ENCODE results near the gene RPS28. TPM values are rescaled to one million over a fixed set of nuclear protein-coding genes. Genes with fewer than 3 reads are reported as not detected.
"Not testable (repeated sequence)": the region's sequence is repeated elsewhere in the genome, so short reads cannot be mapped to it uniquely, and the experiment has no call there.

Gene RPS28
- total RNA-seq, 4 donors from 2014 or later, result 267 to 710 (median 400) TPM

- H3K4me1 ChIP-seq, result peaks cover 7 to 51% (median 13%) of the 10 kb centered on the region in 3 donors
- DNase-seq, result no peak
- TF ChIP-seq, protein P1, sequence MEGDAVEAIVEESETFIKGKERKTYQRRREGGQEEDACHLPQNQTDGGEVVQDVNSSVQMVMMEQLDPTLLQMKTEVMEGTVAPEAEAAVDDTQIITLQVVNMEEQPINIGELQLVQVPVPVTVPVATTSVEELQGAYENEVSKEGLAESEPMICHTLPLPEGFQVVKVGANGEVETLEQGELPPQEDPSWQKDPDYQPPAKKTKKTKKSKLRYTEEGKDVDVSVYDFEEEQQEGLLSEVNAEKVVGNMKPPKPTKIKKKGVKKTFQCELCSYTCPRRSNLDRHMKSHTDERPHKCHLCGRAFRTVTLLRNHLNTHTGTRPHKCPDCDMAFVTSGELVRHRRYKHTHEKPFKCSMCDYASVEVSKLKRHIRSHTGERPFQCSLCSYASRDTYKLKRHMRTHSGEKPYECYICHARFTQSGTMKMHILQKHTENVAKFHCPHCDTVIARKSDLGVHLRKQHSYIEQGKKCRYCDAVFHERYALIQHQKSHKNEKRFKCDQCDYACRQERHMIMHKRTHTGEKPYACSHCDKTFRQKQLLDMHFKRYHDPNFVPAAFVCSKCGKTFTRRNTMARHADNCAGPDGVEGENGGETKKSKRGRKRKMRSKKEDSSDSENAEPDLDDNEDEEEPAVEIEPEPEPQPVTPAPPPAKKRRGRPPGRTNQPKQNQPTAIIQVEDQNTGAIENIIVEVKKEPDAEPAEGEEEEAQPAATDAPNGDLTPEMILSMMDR (IDR thresholded peaks at IDR 0.05), result no peak
- 25% methylated on average over 5 to 8 of the region's 10 CpGs for WGBS, 2 donors
- no peaks in the 10 kb centered on the region for H3K36me3 ChIP-seq
- no peaks in the 10 kb centered on the region for H3K9me3 ChIP-seq
- H3K4me3 ChIP-seq, result peak overlapping the region in 1 of 4 donors; percentile 8
- intact Hi-C loops (cut with DNase I), result loop anchor here (5.0 to 10.0 kb wide), 2 partner anchors 45 to 233 kb away; no protein-coding TSS in a partner anchor
- no peak overlapping the region for H3K27ac ChIP-seq
- H3K27me3 ChIP-seq, result peaks cover 0 to 29% (median 0%) of the 10 kb centered on the region in 4 donors
Observed at GRCh38 chr19:8352134-8352827, 31.0 kb downstream of the RPS28 start.

- H3K27ac ChIP-seq, H3K36me3 ChIP-seq, DNase-seq, H3K9me3 ChIP-seq: not testable (repeated sequence)
- H3K4me3 ChIP-seq, result peak overlapping the region in 1 of 4 donors; percentile 8
- H3K27me3 ChIP-seq, result peaks cover 0 to 29% (median 0%) of the 10 kb centered on the region in 4 donors
- WGBS, 2 donors, result 22 to 26% methylated on average over 4 to 5 of the region's 5 CpGs
- intact Hi-C loops (cut with DNase I), result loop anchor here (5.0 to 10.0 kb wide), 2 partner anchors 44 to 232 kb away; no protein-coding TSS in a partner anchor
- H3K4me1 ChIP-seq, result peaks cover 7 to 48% (median 13%) of the 10 kb centered on the region in 3 donors
Observed at GRCh38 chr19:8352845-8353244, 31.5 kb downstream of the RPS28 start.

DNA sequence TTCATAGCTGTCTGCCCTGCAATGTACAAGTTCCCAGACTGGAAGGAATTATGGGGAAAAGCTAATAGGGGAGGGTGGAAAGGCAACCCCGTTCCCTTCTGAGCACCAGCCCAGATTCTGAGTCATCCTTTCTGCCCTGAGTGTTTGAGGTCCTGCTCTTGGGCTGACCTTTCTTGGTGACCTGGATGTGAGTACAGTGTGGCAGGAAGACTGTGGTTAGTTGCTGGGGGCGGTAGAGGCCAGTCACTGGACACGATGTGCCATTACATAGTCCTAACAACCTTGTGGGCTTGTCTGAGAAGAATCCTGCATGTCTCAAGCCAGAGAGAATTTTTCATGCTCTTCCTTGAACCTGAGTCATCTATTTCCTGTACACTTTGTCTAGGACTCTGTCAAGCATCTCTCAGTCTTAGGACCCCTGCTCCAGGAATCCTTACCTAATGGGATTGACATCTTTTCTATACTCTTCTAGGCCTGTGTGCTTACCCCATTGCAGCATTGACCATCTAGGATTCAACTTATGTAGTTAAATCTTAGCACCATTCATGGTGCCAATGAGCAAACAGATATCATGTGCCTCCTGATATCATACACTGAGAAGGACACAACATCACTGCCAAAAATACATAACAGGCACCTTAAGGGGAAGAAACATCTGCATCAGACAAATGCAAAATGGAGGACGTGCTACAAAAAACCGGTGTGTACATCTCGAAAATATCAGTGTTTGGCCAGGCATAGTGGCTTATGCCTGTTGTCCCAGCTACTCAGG is 34.5 kb downstream of the RPS28 start:
- WGBS, 2 donors, result 50 to 60% methylated on average over 6 of the region's 6 CpGs
- Histone ChIP-seq H3K4me3 (no peak overlapping the region), H3K4me1 (peaks cover 7 to 42% (median 13%) of the 10 kb centered on the region in 3 donors), H3K36me3 (no peaks in the 10 kb centered on the region), H3K9me3 (no peaks in the 10 kb centered on the region), H3K27ac (peak overlapping the region in 3 of 4 donors; percentile 6 to 15 (median 13)), H3K27me3 (peaks cover 0 to 29% (median 0%) of the 10 kb centered on the region in 4 donors)
- DNase-seq, result no peak
- TF ChIP-seq, protein P1 (IDR thresholded peaks at IDR 0.05), result no peak
- no peak for TF ChIP-seq POLR2A (IDR thresholded peaks at IDR 0.05)
- intact Hi-C loops (cut with DNase I), result loop anchor here (10.0 kb wide), 1 partner anchor 229 kb away; no protein-coding TSS in a partner anchor

DNA sequence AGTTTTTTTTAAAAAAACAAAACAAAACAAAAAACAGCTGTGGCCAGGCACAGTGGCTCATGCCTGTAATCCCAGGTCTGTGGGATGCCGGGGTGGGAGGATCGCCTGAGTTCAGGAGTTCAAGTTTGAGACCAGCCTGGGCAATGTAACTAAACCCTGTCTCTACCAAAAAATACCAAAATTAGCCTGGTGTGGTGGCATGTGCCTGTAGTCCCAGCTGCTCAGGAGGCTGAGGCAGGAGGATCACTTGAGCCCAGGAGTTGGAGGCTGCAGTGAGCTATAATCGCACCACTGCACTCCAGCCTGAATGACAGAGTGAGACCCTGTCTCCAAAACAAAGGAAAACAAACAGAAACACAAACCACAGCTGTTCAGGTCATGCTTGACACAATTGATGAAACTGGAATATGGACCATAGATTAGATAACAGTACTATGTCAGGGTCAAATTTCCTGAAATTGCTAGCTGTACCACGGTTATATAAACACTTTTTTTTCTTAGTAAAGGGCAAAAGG is 35.8 kb downstream of the RPS28 start:
- WGBS, 2 donors, result 65 to 74% methylated on average over 4 of the region's 4 CpGs
- no peak for TF ChIP-seq POLR2A (IDR thresholded peaks at IDR 0.05)
- TF ChIP-seq, protein P1 (IDR thresholded peaks at IDR 0.05), result no peak
- H3K27ac ChIP-seq, result no peak overlapping the region
- intact Hi-C loops (cut with DNase I), result loop anchor here (10.0 kb wide), 1 partner anchor 228 kb away; no protein-coding TSS in a partner anchor
- H3K27me3 ChIP-seq, result peaks cover 0 to 18% (median 0%) of the 10 kb centered on the region in 4 donors
- DNase-seq, result no peak
- H3K36me3 ChIP-seq, result no peaks in the 10 kb centered on the region
- no peaks in the 10 kb centered on the region for H3K9me3 ChIP-seq
- H3K4me1 ChIP-seq, result peaks cover 12 to 51% (median 22%) of the 10 kb centered on the region in 3 donors
- H3K4me3 ChIP-seq, result no peak overlapping the region

DNA sequence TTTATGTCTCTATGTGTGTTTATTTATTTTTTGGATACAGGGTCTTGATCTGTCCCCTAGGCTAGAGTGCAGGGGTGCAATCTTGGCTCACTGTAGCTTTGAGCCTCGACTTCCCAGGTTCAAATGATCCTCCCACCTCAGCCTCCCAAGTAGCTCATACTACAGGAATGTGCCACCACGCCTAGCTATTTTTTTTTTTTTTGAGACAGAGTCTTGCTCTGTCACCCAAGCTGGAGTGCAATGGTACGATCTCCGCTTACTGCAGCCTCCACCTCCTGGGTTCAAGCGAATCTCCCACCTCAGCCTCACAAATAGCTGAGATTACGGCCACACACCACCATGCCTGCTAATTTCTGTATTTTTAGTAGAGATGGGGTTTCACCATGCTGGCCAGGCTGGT is 37.7 kb downstream of the RPS28 start:
- peaks cover 26 to 51% (median 35%) of the 10 kb centered on the region in 3 donors for H3K4me1 ChIP-seq
- no peak overlapping the region for H3K4me3 ChIP-seq
- intact Hi-C loops (cut with DNase I), result loop anchor here (10.0 kb wide), 1 partner anchor 226 kb away; no protein-coding TSS in a partner anchor
- no peaks in the 10 kb centered on the region for H3K9me3 ChIP-seq
- H3K36me3 ChIP-seq, result no peaks in the 10 kb centered on the region
- no peak overlapping the region for H3K27ac ChIP-seq
- H3K27me3 ChIP-seq, result peaks cover 0 to 3% (median 0%) of the 10 kb centered on the region in 4 donors
- no peak for TF ChIP-seq POLR2A (IDR thresholded peaks at IDR 0.05)
- TF ChIP-seq, protein P1 (IDR thresholded peaks at IDR 0.05), result no peak
- WGBS, 2 donors, result 76 to 80% methylated on average over 6 of the region's 6 CpGs
- DNase-seq, result no peak
